Measurements from ENCODE around the gene MRPL48.
"Not testable (repeated sequence)": the region's sequence is repeated elsewhere in the genome, so short reads cannot be mapped to it uniquely, and the experiment has no call there.

Gene MRPL48

DNA sequence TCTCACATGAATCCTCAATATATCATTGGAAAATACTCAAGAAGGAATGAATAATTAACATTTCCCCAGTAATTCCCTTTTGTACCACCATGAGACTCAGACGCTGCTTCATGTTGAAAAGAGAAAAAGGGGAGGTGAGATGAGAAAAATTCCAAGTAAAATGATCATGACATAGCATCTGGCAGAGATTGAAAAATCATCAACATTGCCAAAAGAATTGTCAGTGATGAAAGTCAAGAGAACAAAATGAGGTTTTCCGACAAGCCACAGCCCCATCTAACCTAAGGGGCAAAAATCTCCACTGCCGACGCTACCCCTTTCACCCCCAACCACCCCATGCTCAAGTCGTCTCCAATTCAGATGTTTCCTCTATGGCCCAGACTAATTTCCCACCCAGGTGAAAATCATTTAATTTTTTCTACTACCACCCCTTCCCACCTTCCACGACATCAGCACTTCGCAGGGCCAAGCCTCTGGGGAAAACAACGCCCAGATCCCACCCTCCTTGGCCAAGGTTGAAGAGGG is 28.0 kb upstream of the MRPL48 start:
- H3K4me1 Mint-ChIP-seq (ENCODE audit: low read depth), result peaks cover 54% of the 10 kb centered on the region
- no peaks in the 10 kb centered on the region for H3K27me3 Mint-ChIP-seq
- no peaks in the 10 kb centered on the region for H3K9me3 Mint-ChIP-seq
- H3K27ac Mint-ChIP-seq, result peak overlapping the region; percentile 94
- H3K36me3 Mint-ChIP-seq (ENCODE audit: low read depth), result peaks cover 28% of the 10 kb centered on the region
- peak overlapping the region; percentile 92 for H3K4me3 Mint-ChIP-seq
- intact Hi-C loops (cut with micrococcal nuclease), result loop anchor here (5.0 kb wide), 1 partner anchor 33 kb away; no protein-coding TSS in a partner anchor

DNA sequence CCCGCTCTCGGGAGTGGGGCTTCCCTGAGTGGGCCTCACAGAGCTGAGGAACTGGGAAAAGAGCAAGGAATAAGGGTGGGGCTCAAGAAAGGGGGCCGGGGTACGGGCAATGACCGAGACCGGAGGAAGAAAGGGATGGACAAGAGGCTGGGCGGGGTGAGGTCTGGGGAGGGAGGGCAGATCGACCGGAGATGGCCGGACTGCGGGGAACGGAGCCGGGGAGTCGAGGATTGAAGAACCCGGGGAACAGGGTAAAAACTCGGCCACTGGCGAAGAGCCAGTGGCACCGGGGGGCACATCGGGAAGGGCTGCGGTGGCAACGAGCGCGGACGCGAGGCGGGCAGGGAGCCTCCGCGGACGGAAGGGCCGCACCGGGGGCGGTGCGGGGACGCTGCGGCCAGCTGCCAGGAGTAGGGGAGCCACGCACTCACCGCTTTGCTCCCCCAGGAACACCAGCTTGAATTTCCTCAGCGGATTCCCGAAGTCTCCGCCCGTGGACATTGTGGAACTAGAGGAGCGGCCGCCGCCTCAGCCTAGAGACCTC is 27.5 kb upstream of the MRPL48 start:
- Mint-ChIP-seq H3K4me1 (ENCODE audit: low read depth) (peaks cover 54% of the 10 kb centered on the region), H3K9me3 (no peaks in the 10 kb centered on the region), H3K27me3 (peaks cover 2% of the 10 kb centered on the region), H3K4me3 (peak overlapping the region; percentile 92), H3K27ac (peak overlapping the region; percentile 94), H3K36me3 (ENCODE audit: low read depth) (peaks cover 28% of the 10 kb centered on the region)
- intact Hi-C loops (cut with micrococcal nuclease), result no loop called here

DNA sequence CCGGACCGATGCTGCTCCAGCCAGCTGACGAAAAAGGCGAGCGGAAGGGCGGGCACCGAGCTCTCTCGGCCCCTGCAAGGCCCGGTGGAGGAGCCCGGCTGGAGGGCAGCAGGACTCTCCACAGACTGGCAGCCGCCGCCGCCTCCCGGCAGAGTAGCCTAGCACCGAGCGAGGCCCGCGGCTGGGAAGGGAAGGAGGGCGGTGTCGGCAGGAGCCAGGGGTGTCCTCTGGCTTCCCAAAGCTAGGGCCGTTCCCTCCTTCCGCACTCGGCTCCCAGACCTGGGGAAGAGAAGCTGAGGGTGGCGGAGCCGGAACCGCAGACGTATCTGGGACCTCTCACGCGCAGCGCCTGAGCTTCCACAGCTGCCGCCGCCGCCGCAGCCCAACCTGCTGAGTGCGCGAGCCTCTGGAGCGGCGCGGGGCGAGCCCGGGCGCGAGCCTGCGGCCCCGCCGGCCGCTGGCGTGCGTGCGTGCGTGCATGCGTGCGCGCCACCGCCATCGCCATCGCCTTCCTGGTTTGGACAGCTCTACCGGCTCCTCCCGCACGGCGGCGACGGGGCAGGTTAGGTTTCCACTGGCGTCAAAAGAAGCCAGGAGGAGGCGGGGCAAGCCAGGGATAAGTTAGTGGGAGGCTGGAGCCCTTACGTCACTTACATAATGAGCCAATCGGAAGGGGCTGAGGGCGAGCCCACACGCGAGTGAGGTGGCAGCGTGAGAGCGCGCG is 26.8 kb upstream of the MRPL48 start, which contains the start of gene RAB6A:
RAB6A (minus strand) TSS at position 396 of the 724 bp plus-strand sequence. CDS start 439 bp downstream, outside the sequence.
- peaks cover 2% of the 10 kb centered on the region for H3K27me3 Mint-ChIP-seq
- peak within 1 kb of the TSS; percentile 92 for H3K4me3 Mint-ChIP-seq
- intact Hi-C loops (cut with micrococcal nuclease), result loop anchor here (1.0 kb wide), 1 partner anchor 18 kb away; no protein-coding TSS in a partner anchor
- peaks cover 22% of the 10 kb centered on the region for H3K36me3 Mint-ChIP-seq (ENCODE audit: low read depth)
- H3K4me1 Mint-ChIP-seq (ENCODE audit: low read depth), result peaks cover 48% of the 10 kb centered on the region
- H3K27ac Mint-ChIP-seq, result peak within 1 kb of the TSS; percentile 94
- no peaks in the 10 kb centered on the region for H3K9me3 Mint-ChIP-seq

DNA sequence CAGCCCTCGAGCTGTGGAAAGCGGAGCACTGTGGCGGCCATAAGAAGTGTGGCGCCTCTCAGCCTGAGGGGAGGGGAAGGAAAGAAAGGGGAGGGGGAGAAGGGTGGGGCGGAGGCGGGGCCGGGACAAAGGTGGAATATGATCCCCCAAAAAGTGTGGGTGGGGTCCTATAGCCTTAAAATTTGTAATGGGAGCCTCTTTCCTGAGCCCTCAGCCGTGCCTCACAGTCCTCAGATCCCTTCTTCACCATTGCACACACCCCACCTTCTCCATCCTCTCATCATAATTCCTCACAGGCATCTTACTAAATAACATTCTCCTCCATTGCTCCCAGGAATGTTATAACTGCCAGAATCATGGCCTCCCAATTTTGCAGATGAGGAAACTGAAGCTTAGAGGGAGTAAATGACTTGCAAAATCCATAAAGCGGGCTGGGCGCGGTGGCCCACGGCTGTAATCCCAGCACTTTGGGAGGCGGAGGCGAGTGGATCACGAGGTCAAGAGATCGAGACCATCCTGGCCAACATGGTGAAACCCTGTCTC is 26.2 kb upstream of the MRPL48 start:
- Mint-ChIP-seq H3K4me3 (peak overlapping the region; percentile 92), H3K36me3 (ENCODE audit: low read depth) (peaks cover 22% of the 10 kb centered on the region), H3K27ac (peak overlapping the region; percentile 94), H3K9me3 (no peaks in the 10 kb centered on the region), H3K4me1 (ENCODE audit: low read depth) (peaks cover 43% of the 10 kb centered on the region), H3K27me3 (peaks cover 5% of the 10 kb centered on the region)
- intact Hi-C loops (cut with micrococcal nuclease), result loop anchor here (1.0 kb wide), 1 partner anchor 18 kb away; no protein-coding TSS in a partner anchor

DNA sequence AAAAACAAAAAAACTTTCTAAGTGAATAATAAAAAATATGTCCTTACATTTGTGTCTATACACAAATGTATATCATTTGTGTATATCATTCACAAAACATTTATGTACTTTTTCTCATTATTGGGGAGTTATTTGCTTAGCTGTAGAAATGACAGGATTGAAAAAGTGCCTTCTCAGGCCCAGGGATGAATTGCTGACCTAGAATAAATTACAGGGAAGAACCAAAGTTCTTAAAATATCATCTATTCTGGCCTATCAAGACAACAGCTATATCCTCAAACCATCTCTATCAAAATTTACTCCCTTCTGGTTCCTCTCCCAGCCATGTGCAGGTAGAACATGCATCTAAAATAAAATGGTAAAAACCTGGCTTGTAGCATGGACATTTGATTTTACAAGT is 24.9 kb upstream of the MRPL48 start:
- intact Hi-C loops (cut with micrococcal nuclease), result no loop called here
- Mint-ChIP-seq H3K27ac (no peak overlapping the region), H3K27me3 (peaks cover 8% of the 10 kb centered on the region), H3K4me1 (ENCODE audit: low read depth) (peaks cover 39% of the 10 kb centered on the region), H3K9me3 (no peaks in the 10 kb centered on the region), H3K4me3 (no peak overlapping the region), H3K36me3 (ENCODE audit: low read depth) (peaks cover 17% of the 10 kb centered on the region)

DNA sequence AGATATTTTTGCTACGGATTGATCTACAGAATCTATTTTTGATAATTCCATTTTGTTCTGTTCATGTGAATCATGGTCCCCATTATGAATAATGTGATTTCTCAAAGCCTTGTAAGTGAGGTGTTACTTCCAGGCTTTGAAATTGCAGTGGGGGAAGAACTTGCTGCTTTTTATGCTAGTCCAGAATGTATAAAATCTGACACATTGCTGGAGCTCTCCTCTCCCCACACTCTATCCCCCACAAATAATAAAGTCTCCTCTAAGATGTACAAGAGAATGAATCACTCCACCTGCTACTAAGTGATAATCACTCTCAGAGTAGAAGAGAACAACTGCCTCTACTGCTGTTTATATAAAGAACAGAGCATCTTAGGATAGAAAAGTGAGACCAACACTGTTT is 20.9 kb upstream of the MRPL48 start:
- Mint-ChIP-seq H3K4me3 (no peak overlapping the region), H3K27me3 (peaks cover 8% of the 10 kb centered on the region), H3K9me3 (no peaks in the 10 kb centered on the region), H3K27ac (no peak overlapping the region), H3K4me1 (ENCODE audit: low read depth) (peaks cover 17% of the 10 kb centered on the region), H3K36me3 (ENCODE audit: low read depth) (no peaks in the 10 kb centered on the region)
- intact Hi-C loops (cut with micrococcal nuclease), result no loop called here

DNA sequence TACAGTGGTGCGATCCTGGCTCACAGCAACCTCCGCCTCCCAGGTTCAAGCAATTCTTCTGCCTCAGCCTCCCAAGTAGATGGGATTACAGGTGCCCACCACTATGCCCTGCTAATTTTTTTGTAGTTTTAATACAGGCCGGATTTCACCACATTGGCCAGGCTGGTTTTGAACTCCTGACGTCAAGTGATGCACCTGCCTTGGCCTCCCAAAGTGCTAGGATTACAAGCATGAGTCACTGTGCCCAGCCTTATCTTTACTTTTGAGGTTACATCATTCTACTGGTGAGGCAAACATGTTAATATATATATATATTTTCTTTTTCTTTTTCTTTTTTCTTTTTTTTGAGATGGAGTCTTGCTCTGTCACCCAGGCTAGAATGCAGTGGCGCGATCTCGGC is 16.9 kb upstream of the MRPL48 start:
- intact Hi-C loops (cut with micrococcal nuclease); H3K27ac Mint-ChIP-seq; H3K9me3 Mint-ChIP-seq; H3K4me1 Mint-ChIP-seq (ENCODE audit: low read depth); H3K36me3 Mint-ChIP-seq (ENCODE audit: low read depth); H3K4me3 Mint-ChIP-seq: not testable (repeated sequence)
- H3K27me3 Mint-ChIP-seq, result peaks cover 14% of the 10 kb centered on the region

DNA sequence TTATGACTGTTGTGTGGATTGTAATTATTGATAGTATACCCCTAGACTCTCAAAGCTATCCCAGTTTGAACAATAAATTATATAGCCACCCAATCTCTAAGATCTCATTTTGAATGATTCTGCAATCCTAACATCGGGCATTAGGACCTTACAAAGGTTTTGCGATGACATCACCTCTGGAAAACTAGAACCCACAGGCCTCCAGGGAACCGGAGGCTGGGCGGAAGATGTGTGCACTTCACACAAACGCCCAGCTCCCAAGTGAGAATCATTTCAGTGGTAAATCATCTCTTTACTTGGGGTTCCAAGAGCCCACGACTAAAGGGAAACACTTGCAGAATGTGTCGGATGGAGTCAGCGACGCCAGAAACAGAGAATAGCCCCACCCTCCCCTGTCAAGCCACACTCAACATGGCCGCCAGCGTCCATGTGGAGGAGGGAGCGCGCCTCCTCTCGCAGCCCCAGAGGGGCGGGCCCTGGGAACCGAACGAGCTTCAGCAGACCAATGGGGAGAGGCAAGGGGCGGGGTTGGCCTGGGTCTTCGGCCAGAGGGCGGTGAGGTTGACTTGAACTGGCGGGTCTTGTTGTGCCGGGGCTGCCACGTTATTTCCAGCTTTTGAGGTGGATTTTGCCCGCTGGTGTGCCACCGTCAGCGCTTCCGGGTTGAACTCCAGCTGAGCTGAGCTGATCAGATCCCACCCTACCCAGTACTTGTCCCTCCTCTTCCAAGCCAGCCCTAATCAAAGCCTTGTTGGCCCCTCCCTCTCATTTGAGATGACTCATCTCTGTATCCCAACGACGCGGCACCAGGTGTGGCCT is 8.4 kb upstream of the MRPL48 start:
- Mint-ChIP-seq H3K27me3 (peaks cover 4% of the 10 kb centered on the region), H3K4me1 (ENCODE audit: low read depth) (no peaks in the 10 kb centered on the region), H3K4me3 (peak overlapping the region; percentile 93), H3K9me3 (no peaks in the 10 kb centered on the region), H3K27ac (peak overlapping the region; percentile 98), H3K36me3 (ENCODE audit: low read depth) (peaks cover 6% of the 10 kb centered on the region)
- intact Hi-C loops (cut with micrococcal nuclease), result loop anchor here (1.0 kb wide), 1 partner anchor 18 kb away; the partner anchor contains the start of gene RAB6A

DNA sequence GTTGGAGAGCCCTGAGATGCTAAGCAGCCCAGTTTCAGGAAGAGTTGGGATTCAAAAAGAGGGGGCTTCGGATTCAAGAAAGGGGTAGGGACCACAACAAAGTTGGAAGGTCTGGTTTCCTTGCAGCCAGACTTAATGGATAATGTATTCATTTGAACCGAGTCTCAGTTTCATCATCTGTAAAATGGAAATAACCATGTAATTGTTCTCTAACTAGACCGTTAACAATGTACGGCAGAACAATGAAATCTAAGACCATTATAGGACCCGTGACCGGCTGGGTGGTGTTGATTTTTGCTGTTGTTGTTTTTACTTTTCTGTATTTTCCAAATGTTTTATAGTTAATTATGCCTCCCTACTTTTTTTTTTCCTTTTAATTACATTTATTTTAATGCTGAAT is 6.4 kb upstream of the MRPL48 start:
- Mint-ChIP-seq H3K4me3 (no peak overlapping the region), H3K27ac (no peak overlapping the region), H3K27me3 (peaks cover 2% of the 10 kb centered on the region), H3K9me3 (no peaks in the 10 kb centered on the region), H3K4me1 (ENCODE audit: low read depth) (no peaks in the 10 kb centered on the region), H3K36me3 (ENCODE audit: low read depth) (peaks cover 6% of the 10 kb centered on the region)
- intact Hi-C loops (cut with micrococcal nuclease), result no loop called here

DNA sequence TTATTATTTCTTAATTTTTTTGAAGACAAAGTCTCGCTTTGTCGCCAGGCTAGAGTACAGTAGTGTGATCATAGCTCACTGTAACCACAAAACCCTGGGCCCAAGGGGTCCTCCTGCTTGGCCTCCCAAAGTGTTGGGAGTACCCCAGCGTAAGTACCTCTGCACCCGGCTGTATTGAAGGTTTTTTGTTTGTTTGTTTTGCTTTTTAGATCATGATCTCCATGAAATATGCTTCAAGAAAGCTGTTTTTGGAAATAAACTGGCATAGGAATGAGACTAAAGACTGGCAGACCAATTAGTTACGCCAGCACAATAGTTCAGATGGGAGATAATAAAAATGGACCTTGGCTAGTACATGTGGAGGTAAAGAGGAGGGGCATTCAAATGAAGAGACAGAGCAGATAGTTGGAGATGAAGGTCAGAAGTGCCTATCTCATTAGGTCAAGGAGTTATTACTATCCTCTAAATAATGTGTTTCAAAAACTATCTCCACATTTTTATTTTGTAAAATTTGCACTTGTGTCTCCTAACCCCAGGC is 4.1 kb upstream of the MRPL48 start:
- intact Hi-C loops (cut with micrococcal nuclease), result no loop called here
- Mint-ChIP-seq H3K4me3 (no peak overlapping the region), H3K4me1 (ENCODE audit: low read depth) (no peaks in the 10 kb centered on the region), H3K27ac (no peak overlapping the region), H3K27me3 (peaks cover 2% of the 10 kb centered on the region), H3K36me3 (ENCODE audit: low read depth) (peaks cover 12% of the 10 kb centered on the region), H3K9me3 (no peaks in the 10 kb centered on the region)

DNA sequence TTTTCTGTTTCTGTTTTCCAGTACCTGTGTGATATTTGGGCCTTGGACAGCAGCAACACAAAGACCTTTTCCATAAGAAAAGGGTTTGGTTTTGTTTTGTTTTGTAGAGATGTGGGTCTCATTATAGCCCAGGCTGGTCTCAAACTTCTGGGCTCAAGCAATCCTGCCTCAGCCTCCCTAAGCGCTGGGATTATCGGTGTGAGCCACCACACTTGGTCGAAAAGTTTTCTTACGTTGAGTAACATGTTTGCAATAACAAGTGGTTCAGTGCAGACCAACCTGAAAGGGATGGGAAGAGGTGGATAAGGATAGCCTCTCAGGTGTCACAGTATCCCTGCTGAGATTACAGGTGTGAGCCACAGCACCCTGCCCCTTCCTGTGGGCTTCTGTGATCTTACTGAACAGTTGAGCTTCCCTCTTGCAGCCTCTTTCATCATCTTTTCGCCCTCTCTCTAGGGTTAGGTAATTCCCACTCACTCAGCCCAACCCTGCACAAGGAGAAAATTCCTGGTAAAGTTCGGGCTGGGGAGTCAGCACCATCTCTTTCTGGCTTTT is 3.5 kb upstream of the MRPL48 start:
- peaks cover 2% of the 10 kb centered on the region for H3K27me3 Mint-ChIP-seq
- intact Hi-C loops (cut with micrococcal nuclease), result no loop called here
- no peaks in the 10 kb centered on the region for H3K4me1 Mint-ChIP-seq (ENCODE audit: low read depth)
- no peak overlapping the region for H3K27ac Mint-ChIP-seq
- H3K9me3 Mint-ChIP-seq, result no peaks in the 10 kb centered on the region
- H3K4me3 Mint-ChIP-seq, result no peak overlapping the region
- H3K36me3 Mint-ChIP-seq (ENCODE audit: low read depth), result peaks cover 9% of the 10 kb centered on the region

DNA sequence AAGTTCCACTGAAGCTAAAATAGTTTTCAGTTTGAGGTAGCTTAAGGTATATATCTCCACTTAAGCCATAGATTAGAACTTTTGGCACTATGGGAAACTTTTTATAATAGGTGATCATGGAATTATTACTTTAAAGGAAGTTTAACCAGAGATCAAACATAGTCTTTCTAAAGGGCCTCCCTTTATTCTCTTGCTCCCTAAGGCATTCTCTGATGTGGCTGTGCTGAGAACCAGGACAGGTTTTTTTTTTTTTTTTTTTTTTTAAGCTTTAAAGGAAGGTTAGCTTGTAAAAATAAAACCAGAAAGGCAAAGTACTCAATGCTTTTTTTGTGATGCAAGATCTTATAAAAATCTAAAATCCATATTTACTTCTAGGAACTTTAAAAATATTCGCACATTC is 2.9 kb upstream of the MRPL48 start:
- Mint-ChIP-seq H3K4me3 (no peak overlapping the region), H3K9me3 (no peaks in the 10 kb centered on the region), H3K4me1 (ENCODE audit: low read depth) (no peaks in the 10 kb centered on the region), H3K36me3 (ENCODE audit: low read depth) (peaks cover 6% of the 10 kb centered on the region), H3K27me3 (peaks cover 2% of the 10 kb centered on the region), H3K27ac (no peak overlapping the region)
- intact Hi-C loops (cut with micrococcal nuclease), result loop anchor here (5.0 kb wide), 1 partner anchor 93 kb away; the partner anchor contains the start of genes COA4 and PAAF1

DNA sequence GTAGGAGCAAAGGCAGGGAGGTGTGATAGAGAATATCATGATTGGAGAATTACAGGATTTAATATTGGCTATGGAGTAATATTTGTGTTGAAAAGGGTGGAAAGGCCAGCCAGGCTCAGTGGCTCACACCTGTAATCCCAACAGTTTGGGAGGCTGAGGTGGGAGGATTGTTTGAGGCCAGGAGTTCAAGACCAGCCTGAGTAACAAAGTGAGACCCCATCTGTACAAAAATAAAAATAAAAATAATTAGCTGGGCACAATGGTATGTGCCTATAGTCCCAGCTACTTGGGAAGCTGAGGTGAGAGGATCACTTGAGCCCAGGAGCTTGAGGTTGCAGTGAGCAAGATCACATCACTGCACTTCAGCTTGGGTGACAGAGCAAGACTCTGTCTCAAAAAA is 2.2 kb upstream of the MRPL48 start:
- not testable (repeated sequence) for H3K4me3 Mint-ChIP-seq

More for the DNA sequence above, 2.2 kb upstream of the MRPL48 start:
- intact Hi-C loops (cut with micrococcal nuclease), result loop anchor here (5.0 kb wide), 1 partner anchor 92 kb away; the partner anchor contains the start of genes COA4 and PAAF1
- not testable (repeated sequence) for H3K27me3 Mint-ChIP-seq; H3K36me3 Mint-ChIP-seq (ENCODE audit: low read depth); H3K4me1 Mint-ChIP-seq (ENCODE audit: low read depth); H3K27ac Mint-ChIP-seq; H3K9me3 Mint-ChIP-seq

Measured in dendritic cell treated with granulocyte-macrophage colony-stimulating factor and Interleukin-4, amounts not matched to agents 40 ng/mL and 50 ng/mL, for 4 days (primary cell).